HEK293 (cell line): ENCODE results near the gene DGKZ.
A peak's percentile ranks its signal among the peaks of the same experiment; 100 is the strongest.

Experiments used
- CTCF ChIA-PET: fragments of 350-600 bp; formaldehyde crosslinking; extraction: SDS; loops from one replicate; lab custom pipeline; 2021; ENCODE audit warnings: antibody characterized with exemption; lab: Yijun Ruan, JAX
- POLR2A ChIA-PET: fragments of 300-600 bp; formaldehyde crosslinking; extraction: SDS; loops from one replicate; lab custom pipeline; 2020; ENCODE audit warnings: antibody characterized with exemption, inconsistent platforms; lab: Yijun Ruan, JAX
- H3K27ac ChIP-seq: fragments of 200-500 bp; sonication (Bioruptor generic); 2 replicates; pipeline ENCODE4 v1.5.1; 2014; ENCODE audit warnings: low read depth, low read length, control low read depth, inconsistent platforms; ENCODE audit errors: extremely low read depth
- H3K36me3 ChIP-seq, 2 experiments: fragments of 200-500 bp in 1 of 2; sonication (Bioruptor generic) in 1 of 2; 1 replicate in 1 of 2; 2 replicates in 1 of 2; pipeline ENCODE4 v1.5.1; 2014 to 2017; ENCODE audit warnings: inconsistent platforms in 2 of 2, low read length in 2 of 2; ENCODE audit not compliant: control insufficient read depth in 2 of 2, insufficient read depth in 1 of 2
- H3K4me1 ChIP-seq: fragments of 200-500 bp; sonication (Bioruptor generic); 2 replicates; pipeline ENCODE4 v1.5.1; 2014; ENCODE audit warnings: mild to moderate bottlenecking, low read length, inconsistent platforms; ENCODE audit not compliant: control insufficient read depth, insufficient read depth
- H3K4me3 ChIP-seq: 2 replicates; pipeline ENCODE4 v1.5.1; 2011; ENCODE audit warnings: low read depth, mild to moderate bottlenecking, control low read depth, low read length, moderate library complexity
- H3K9me3 ChIP-seq: fragments of 200-500 bp; sonication (Bioruptor generic); 2 replicates; pipeline ENCODE4 v1.5.1; 2014; ENCODE audit warnings: low read depth, low read length, inconsistent platforms; ENCODE audit not compliant: control insufficient read depth, insufficient read depth
- EGR2 ChIP-seq: fragments of 450-650 bp; formaldehyde crosslinking; IDR thresholded peaks from 2 replicates; pipeline ENCODE4 v1.5.1; 2016; ENCODE audit warnings: low read depth, missing biosample characterization, missing genetic modification characterization
- GLIS2 ChIP-seq: fragments of 450-650 bp; formaldehyde crosslinking; IDR thresholded peaks from 2 replicates; pipeline ENCODE4 v1.5.1; 2016; ENCODE audit warnings: missing biosample characterization, missing genetic modification characterization
- ZBTB20 ChIP-seq: fragments of 450-650 bp; formaldehyde crosslinking; IDR thresholded peaks from 2 replicates; pipeline ENCODE4 v1.5.1; 2016; ENCODE audit warnings: missing biosample characterization, missing genetic modification characterization
- ZEB2 ChIP-seq: fragments of 450-650 bp; formaldehyde crosslinking; IDR thresholded peaks from 2 replicates; pipeline ENCODE4 v1.5.1; 2016; ENCODE audit warnings: missing biosample characterization, missing genetic modification characterization
- ZFHX2 ChIP-seq: fragments of 450-650 bp; formaldehyde crosslinking; conservative IDR thresholded peaks from 2 replicates; pipeline ENCODE4 v1.5.1; 2016; ENCODE audit warnings: missing biosample characterization, missing genetic modification characterization
- ZIC2 ChIP-seq: fragments of 450-650 bp; formaldehyde crosslinking; IDR thresholded peaks from 2 replicates; pipeline ENCODE4 v1.5.1; 2016; ENCODE audit warnings: missing biosample characterization, missing genetic modification characterization
- ZNF155 ChIP-seq: fragments of 450-650 bp; formaldehyde crosslinking; IDR thresholded peaks from 2 replicates; pipeline ENCODE4 v1.5.1; 2016; ENCODE audit warnings: missing biosample characterization, missing genetic modification characterization
- ZNF214 ChIP-seq: fragments of 450-650 bp; formaldehyde crosslinking; IDR thresholded peaks from 2 replicates; pipeline ENCODE4 v1.5.1; 2017; ENCODE audit warnings: missing biosample characterization, mild to moderate bottlenecking, missing genetic modification characterization, borderline replicate concordance
- ZNF274 ChIP-seq, 2 experiments: fragments of 200-500 bp in 1 of 2; fragments of 450-650 bp in 1 of 2; sonication (Bioruptor generic) in 1 of 2; formaldehyde crosslinking in 1 of 2; IDR thresholded peaks; 2 replicates each; pipeline versions ENCODE4 v1.5.1 to v1.6.1; 2014 to 2016; ENCODE audit warnings: borderline replicate concordance in 1 of 2, inconsistent platforms in 1 of 2, low read length in 1 of 2, missing biosample characterization in 1 of 2, missing genetic modification characterization in 1 of 2
- ZNF341 ChIP-seq: fragments of 450-650 bp; formaldehyde crosslinking; IDR thresholded peaks from 2 replicates; pipeline ENCODE4; 2016; ENCODE audit warnings: low read depth, missing biosample characterization, missing genetic modification characterization
- ZNF394 ChIP-seq: fragments of 450-650 bp; formaldehyde crosslinking; IDR thresholded peaks from 2 replicates; pipeline ENCODE4 v1.5.1; 2016; ENCODE audit warnings: missing biosample characterization, missing genetic modification characterization, mild to moderate bottlenecking, moderate library complexity, borderline replicate concordance
- ZNF510 ChIP-seq: fragments of 450-650 bp; formaldehyde crosslinking; IDR thresholded peaks from 2 replicates; pipeline ENCODE4 v1.5.1; 2018; ENCODE audit warnings: mild to moderate bottlenecking, missing genetic modification characterization, missing biosample characterization; ENCODE audit not compliant: insufficient replicate concordance
- ZNF518A ChIP-seq: fragments of 450-650 bp; formaldehyde crosslinking; conservative IDR thresholded peaks from 2 replicates; pipeline ENCODE4 v1.5.1; 2016; ENCODE audit warnings: low read depth, missing biosample characterization, missing genetic modification characterization
- ZNF521 ChIP-seq: fragments of 450-650 bp; formaldehyde crosslinking; IDR thresholded peaks from 2 replicates; pipeline ENCODE4 v1.5.1; 2017; ENCODE audit warnings: missing biosample characterization, mild to moderate bottlenecking, missing genetic modification characterization
- ZNF600 ChIP-seq: fragments of 450-650 bp; formaldehyde crosslinking; IDR thresholded peaks from 2 replicates; pipeline ENCODE4 v1.5.1; 2016; ENCODE audit warnings: missing biosample characterization, missing genetic modification characterization
- ZNF626 ChIP-seq: fragments of 450-650 bp; sonication (Bioruptor Pico); formaldehyde crosslinking; IDR thresholded peaks from 2 replicates; pipeline ENCODE4 v1.5.1; 2018; ENCODE audit warnings: missing biosample characterization, missing genetic modification characterization, inconsistent platforms
- ZNF704 ChIP-seq: fragments of 450-650 bp; formaldehyde crosslinking; IDR thresholded peaks from 2 replicates; pipeline ENCODE4 v1.5.1; 2016; ENCODE audit warnings: missing biosample characterization, missing genetic modification characterization
- TF ChIP-seq, protein P1 (sequence below): fragments of 450-650 bp; formaldehyde crosslinking; IDR thresholded peaks from 2 replicates; pipeline ENCODE4 v1.5.1; 2017; ENCODE audit warnings: missing biosample characterization, mild to moderate bottlenecking, missing genetic modification characterization, moderate library complexity
- TF ChIP-seq, protein P2 (sequence below): fragments of 450-650 bp; formaldehyde crosslinking; IDR thresholded peaks from 2 replicates; pipeline ENCODE4 v1.5.1; 2017; ENCODE audit warnings: missing biosample characterization, missing genetic modification characterization

Gene DGKZ

GRCh38 chr11:46387919-46388618 is 40.8 kb downstream of the DGKZ start:
- no peak overlapping the region for H3K4me3 ChIP-seq
- H3K36me3 ChIP-seq, result peaks cover 0 to 11% of the 10 kb centered on the region in 2 experiments; a peak in 1 of 3 replicates
- CTCF ChIA-PET, result interaction anchor here (0.5 to 5.4 kb wide), 37 partner anchors 9 to 775 kb away, joined by 3 to 56 read pairs (median 6); partner anchors contain the start of genes ATG13 and HARBI1
- POLR2A ChIA-PET, result no interaction called here
- TF ChIP-seq ZNF341 (peak; percentile 87), ZNF518A (no peak), ZEB2 (no peak), ZNF510 (tag by site-specific recombination) (no peak), GLIS2 (tag by site-specific recombination) (0 out of 2 replicates have a peak, but pooled peaks have one; percentile 11), EGR2 (tag by site-specific recombination) (peak; percentile 80), ZNF600 (0 out of 2 replicates have a peak, but pooled peaks have one; percentile 36), ZNF626 (tag by site-specific recombination) (no peak), ZNF155 (no peak), ZNF394 (tag by site-specific recombination) (no peak), ZNF274 (IDR thresholded peaks at IDR 0.05; ENCODE audit: low read length) (no peak), ZNF274 (tag by site-specific recombination; IDR thresholded peaks at IDR 0.05; ENCODE audit: borderline replicate concordance) (no peak), ZNF214 (tag by site-specific recombination) (no peak), ZIC2 (tag by site-specific recombination) (peak; percentile 36; the same call in 1 of the 2 replicates), ZBTB20 (tag by site-specific recombination) (no peak), ZNF521 (tag by site-specific recombination) (no peak), ZNF704 (tag by site-specific recombination) (no peak), ZFHX2 (peak; percentile 79)
- TF ChIP-seq, protein P1, sequence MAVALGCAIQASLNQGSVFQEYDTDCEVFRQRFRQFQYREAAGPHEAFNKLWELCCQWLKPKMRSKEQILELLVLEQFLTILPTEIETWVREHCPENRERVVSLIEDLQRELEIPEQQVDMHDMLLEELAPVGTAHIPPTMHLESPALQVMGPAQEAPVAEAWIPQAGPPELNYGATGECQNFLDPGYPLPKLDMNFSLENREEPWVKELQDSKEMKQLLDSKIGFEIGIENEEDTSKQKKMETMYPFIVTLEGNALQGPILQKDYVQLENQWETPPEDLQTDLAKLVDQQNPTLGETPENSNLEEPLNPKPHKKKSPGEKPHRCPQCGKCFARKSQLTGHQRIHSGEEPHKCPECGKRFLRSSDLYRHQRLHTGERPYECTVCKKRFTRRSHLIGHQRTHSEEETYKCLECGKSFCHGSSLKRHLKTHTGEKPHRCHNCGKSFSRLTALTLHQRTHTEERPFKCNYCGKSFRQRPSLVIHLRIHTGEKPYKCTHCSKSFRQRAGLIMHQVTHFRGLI, result no peak; the same call in 1 of the 2 replicates
- TF ChIP-seq, protein P2, sequence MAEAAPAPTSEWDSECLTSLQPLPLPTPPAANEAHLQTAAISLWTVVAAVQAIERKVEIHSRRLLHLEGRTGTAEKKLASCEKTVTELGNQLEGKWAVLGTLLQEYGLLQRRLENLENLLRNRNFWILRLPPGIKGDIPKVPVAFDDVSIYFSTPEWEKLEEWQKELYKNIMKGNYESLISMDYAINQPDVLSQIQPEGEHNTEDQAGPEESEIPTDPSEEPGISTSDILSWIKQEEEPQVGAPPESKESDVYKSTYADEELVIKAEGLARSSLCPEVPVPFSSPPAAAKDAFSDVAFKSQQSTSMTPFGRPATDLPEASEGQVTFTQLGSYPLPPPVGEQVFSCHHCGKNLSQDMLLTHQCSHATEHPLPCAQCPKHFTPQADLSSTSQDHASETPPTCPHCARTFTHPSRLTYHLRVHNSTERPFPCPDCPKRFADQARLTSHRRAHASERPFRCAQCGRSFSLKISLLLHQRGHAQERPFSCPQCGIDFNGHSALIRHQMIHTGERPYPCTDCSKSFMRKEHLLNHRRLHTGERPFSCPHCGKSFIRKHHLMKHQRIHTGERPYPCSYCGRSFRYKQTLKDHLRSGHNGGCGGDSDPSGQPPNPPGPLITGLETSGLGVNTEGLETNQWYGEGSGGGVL (tag by site-specific recombination), result peak; percentile 44
- TF ChIP-seq, all 188 proteins: peak for 7
- Histone ChIP-seq H3K4me1 (no peaks in the 10 kb centered on the region), H3K27ac (no peak overlapping the region), H3K9me3 (no peaks in the 10 kb centered on the region)
